Activated gamma-delta T cell (primary cell): Measurements from ENCODE around the gene CHML.

Source experiments
- DNase-seq: peaks from one replicate; lab custom pipeline; 2025; lab: John Stamatoyannopoulos, UW

Gene CHML

DNA sequence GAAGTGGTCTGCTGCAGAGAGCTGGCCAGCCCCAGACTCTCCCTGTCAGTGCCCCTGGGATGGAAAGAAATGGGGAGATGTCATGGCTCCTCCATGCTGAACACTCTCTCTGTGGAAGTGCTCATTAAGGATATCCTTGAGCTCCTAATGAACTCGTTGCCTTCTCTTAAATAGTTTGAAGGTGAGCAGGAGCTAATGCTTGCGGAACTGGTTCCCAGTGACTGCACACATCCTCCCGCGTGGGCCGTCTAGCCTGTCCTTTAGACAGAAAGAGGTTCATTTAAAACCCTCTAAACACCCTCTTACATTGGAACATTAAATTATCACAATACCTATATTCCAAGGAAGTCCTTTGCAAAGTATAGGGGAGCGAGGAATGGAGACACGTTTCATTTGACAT, 6.0 kb upstream of the CHML start:
- DNase-seq: no peak

DNA sequence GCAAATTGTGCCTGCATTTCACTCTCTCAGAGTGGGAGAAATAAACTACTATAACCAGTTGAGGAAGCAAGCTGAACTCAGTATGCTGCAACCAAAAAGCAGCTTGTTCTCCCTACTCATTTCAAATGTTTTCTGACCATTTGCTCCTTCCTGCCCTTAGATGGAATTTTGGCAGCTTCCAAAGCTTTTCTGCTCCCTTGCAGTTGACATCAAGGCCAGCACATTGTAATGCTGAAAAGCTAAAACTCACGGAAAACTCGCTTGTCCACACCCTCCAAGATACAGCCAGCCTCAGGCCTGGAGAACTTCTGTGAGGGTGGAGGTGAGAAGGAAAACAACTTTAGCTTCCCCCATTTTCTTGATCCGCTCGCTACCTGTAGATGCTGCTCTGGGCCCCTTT, 5.0 kb upstream of the CHML start:
- DNase-seq: no peak

DNA sequence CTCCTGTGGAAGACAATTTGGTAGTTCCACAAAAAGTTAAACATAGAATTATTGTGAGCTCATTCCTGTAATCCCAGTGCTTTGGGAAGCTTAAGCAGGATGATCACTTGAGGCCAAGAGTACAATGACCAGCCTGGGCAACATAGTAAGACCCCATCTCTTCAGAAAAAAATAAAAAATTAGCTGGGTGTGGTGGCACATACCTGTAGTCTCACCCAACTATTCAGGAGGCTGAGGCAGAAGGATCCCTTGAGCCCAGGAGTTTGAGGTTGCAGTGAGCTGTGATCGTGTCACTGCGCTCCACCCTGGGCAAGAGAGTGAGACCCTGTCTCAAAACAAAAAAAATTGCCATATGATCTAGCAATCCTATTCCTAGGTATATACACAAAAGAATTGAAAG, 4.1 kb upstream of the CHML start:
- no peak for DNase-seq

DNA sequence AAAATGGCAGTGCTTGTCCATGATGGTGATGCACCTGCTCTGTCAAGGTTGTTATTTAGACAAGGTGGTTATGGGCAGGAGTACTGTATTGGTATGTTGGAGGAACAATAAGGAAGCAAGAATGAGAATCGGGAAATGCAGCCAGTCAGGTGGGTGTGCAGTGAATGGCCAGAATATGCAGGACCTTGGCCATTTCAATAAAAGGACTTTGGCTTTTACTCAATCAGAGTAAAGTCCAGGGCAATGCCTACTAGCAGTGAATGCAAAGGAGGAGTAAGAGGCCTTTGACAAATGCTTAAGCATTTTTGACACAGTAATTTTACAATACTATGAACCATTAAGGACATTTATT, 2.4 kb upstream of the CHML start:
- no peak for DNase-seq

DNA sequence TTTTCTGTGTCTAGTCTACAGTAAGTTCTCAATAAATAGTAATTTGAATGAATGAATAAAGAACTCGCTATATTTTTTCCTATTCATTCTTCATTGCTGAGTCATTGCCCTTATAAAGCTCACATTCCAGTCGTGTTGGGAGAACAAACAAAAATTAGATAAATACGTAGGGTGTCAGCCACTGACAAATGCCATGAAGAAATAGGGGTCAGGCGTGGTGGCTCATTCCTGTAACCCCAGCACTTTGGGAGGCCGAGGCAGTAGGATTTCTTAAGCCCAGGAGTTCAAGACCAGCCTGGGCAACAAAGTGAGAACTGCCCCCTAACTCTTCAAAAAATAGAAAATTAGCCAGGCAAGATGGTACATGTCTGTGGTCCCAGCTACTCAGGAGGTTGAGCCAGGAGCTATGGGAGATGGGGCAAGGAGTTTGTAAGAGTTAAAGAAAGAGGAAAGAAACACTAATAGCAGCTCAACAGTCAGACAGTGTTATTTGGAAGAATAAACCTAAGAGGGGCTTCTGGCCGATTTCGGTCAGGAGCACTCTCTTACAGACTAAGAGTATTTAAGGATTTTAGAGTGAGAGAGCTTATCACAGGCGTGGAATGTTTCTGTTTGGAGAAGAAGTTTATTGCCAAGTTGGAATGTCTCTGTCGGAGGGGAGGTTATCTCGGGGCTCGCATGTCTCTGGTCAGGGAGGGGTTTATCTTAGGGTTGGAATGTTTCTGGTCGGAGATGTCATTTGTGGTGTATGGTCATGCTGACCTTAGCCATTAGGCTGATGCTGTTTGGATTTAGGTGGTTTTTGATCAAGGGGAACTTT, 1.8 kb upstream of the CHML start:
- DNase-seq: no peak

DNA sequence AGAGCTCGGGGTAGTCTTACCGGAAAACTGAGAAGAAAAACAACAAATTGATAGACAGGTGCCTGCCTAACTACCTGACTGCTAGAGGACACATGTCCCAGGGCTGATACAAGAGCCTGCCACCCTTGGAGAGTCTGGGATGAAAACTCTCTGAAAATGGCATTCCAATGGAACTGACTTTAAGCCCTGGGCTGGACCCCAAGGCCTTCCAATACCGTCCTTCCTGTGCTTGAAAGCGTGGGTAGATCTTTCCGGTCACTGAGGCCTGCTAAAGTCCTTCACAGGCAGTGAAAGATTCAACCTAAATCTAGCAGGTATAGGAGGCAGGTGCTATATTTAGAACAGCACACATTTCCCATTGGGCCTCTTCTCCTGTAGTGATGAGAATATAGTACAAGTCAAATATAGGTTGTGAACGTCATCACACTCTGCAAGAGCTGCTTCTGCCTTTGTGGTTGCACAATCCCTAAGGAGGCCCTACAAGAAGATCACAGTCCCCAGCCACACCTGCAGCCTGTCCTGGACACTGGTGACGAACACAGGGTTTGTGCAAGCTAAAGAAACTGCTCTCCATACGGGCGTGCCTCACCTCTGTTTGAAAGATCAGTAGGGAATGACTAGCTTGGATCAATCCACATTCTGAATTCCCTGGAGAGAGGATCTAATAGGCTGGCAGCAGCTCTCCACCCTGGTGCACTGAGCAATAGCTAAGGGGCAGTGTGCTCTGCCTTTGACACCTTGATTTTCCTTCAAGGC, 876 bp upstream of the CHML start:
- DNase-seq: no peak

DNA sequence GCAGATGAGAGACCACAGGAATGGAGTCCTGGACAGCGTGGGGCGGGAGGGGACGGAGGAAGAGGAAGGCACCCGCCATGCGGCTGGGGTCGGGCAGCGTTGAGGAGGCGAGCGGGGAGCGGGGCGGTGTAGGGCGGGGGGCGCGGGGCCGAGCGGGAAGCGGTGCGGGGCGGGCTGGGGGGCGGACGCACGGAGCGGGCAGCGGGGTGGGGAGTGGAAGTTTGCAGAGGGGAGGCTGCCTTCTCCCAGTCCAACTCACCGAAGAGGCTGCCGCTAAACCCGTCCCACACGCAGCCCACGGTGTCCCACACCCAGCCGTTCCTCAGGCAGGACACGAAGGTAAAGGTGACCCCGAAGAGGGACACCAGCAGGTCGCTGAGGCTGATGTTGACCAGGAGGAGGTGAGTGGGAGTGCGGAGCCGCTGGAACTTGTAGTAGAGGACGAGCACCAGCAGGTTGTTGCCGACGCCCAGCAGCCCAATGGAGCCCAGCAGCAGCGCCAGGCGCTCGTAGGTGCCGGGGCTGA, 483 bp downstream of the CHML start:
- DNase-seq: peak; percentile 30

DNA sequence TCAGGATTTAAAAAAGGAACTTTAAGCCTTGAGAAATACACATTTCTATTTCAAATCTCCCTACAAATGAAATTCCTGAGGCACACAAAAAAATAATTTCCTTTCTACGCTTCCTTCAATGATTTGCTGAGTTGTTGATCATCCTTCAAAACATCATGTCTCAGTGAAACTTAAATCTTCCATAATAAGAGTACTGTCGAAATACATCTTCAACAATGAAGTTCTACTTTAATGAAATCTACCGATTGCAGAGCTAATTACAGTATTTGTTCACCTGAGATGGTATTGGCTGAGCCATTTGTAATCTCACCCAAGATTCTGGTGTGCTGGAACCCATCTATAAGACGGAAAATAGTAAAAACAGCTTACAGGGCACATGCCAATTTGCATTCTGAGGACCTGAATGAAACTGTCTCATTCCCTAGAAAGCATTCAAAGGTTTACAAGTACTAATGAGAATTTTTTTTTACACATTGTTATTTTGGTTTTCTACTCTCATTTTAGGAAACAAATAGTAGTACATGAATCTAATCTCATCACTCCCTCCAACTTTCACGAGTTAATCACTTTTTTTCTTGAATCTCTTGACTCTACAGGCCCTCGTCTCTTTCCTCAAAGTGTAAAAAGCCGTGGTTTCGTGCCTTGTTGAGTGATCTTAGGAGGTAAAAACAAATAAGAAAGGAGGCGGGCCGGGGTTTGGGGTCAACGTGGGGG, 1.1 kb downstream of the CHML start:
- no peak for DNase-seq

DNA sequence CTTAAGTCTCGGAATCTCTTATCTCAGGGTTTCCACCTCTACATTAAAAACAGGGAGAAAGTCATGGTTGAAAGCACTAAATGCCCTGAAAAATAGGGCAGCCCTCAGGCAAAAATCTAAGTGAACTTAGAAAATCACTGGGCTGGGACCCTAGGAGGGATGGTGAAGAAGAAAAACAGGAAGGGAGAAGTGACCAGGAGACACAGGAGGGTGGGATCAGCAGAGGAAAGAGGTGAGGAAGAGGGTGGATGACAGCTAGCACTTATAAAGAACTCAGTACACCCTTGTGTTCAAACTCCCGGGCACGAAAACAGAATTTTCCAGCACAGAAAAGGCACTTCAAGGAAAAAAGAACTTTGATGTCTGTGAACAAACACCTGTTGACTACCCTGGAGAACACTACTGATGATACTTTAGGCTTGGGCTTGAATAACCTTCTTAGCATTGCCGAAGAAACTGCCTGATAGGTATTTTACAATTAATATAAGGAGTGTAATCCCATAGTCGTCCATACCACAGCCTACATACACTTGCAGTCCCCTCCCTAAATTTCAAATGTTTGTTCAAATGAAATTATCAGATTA, 2.0 kb downstream of the CHML start:
- no peak for DNase-seq

DNA sequence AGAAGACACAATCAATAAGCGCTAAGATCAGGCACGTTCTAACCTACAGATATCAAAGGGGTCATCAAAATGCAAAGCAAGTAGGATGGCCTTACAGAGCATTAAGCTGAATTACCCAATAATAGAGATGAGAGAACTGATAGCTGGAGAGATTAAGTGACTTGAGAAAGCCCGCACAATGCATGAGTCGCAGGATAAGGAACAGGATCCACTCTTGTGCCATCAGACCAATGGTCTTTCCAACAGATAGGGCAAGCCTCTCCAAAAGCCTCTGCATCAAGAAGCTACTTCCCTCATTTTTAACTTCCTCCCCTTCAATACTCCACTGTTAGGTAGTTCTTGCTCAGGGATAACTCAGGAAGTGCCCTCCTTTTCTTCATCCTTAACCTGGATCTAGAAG, 2.6 kb downstream of the CHML start:
- no peak for DNase-seq

DNA sequence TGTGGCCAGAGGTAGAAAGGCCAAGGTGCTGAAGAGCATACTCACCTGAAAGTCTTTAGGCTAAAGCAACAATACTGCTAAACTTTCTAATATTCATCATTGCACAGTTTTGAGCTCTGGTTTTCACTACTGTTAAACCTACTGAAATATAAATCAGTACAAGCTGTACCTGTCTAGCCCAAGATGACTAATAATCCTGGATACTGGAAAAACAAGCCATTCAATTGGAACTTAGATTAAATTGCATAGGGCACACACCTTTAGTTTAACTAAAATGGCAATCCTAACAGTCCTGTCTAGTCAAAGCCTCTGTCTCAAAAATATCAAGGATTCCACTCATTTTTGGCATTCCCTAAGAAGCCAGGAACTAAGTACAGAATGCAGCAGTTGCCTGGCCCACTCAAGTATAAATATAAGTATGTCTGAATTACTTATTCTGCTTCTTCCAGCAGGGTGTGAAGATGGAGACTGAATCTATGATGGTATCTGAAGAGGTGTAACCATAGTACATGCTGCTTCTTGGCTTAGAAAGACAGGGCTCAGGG, 3.1 kb downstream of the CHML start:
- DNase-seq: no peak

DNA sequence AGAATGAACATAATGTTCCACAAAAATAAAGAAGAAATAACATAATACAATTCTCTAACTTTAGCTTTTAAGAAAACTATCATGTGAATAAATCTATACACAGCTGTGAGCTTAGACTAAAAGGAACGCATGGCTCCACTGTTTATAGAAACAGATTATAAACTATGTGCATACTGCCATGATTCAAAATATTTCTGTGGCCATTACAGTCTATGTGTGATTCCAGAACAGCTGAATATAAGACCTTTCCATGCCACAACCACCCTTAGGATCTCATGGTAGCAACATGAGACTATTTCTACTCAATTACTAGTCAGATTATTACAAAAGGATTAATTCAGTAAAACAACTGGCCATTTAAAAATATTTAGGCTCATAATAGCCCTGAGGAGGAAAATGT, 3.9 kb downstream of the CHML start:
- DNase-seq: no peak

DNA sequence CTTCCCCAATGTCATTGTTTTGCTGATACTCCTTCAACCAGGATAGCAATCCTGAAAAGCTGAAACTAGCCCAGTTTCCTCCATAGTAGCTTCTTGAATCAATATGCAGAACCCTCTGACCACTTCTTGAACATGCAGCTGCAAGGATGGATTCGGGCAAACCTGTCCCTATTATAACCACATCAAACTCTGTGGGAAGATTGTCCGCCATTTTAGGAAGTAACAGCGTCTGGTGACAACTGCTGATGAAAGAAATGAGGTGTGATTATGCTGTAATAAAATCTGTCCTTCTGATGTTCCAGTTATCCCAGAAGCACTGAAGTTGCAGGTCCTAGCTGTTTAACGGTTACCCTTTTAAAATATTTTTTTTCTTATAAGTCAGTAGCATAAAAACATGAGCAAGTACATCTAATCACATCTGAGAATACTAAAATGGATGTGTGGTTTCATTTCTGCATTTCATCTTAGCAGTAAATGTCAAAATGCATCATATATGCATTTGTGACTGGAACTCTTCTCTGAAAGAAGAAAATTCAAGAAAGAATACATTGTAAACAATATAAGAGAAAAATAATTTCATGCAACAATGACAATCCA, 4.5 kb downstream of the CHML start:
- DNase-seq: no peak

DNA sequence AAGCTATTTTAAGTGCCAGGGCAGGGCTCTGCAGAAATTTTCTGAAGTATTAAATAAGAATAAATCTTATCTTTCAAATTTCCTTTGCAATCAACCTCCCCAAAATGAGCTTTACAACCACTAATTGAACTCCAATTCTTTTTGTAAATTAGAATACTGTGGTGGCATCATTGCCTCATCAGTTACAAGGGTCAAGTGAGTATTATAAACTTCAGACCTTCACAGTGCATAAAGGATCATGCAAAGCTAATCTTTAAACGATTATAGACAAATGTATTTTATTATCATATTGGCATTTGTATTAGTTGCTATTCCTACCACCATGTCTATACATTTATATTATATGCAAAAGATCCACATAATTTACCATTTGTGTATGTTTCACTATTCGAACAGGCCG, 7.2 kb downstream of the CHML start:
- DNase-seq: no peak

DNA sequence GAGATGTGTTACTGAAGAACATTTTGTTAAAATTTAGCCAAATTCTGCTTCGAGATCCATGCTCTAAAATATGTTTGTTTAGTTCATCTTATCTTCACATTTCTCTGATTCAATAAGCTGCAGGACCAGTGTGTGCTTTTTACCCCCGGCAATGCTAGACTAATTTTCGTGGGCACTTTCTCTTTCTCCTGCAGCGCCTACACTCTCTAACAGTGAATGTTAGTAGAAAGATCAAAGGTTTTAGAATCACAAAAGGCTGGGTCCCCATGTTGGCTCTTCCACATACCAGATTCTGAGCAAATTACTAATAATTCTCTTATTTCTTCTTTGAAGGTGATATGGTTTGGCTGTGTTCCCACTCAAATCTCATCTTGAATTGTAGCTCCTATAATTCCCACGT, 8.5 kb downstream of the CHML start:
- no peak for DNase-seq

DNA sequence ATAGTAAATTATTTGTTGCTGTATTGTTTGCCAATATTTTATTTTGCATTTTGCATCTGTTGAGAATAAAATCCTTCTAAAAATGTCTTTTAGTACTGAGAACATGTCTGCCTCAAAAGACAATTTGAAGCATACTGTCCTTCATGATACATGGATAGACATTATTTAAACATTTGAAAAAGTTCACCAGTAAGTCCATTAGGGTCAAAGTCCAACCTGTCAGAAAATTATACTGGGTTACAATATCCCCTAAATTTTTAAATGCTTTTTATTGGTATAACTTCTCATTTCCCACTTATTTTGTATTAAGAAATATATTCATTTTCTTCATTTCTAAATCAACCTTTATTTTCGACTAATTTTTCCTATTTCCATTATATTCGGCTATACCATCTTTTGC, 9.3 kb downstream of the CHML start:
- DNase-seq: no peak

DNA sequence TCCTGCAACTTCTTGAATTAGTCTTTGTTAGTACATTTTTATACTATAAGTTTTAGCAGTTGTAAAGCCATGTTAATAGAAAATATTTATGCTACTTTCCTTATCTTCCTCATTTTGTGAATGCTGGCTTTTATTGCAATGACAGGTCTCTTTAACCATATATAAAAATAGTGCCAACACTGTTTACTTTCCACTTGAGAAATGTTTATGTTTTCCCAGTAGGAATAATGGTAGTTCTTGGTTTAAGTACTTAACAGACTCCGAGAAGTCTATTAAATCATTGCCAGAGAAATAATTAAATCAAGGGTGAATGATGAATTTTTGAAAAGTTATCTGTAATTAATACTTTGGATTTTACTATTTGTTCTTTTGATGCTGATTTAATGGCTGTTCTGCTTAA, 9.7 kb downstream of the CHML start:
- DNase-seq: no peak

DNA sequence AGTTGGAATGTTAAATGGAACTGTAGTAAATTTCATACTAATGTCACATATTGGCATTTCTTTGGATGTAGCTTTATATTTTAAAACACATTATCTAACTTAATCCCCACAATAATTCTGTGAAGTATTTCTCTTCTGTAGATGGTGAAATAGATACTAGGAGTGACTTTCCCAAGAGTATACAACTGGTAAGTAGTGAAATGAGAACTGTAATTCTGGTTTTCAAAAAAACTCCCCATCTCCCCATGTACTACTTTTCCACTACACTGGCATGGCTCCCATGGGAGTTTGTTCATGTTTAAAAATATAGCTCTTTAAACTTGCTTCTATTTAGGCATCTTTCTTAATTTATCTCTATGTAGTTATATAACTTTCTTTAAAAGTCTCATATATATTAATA, 10.2 kb downstream of the CHML start:
- no peak for DNase-seq

DNA sequence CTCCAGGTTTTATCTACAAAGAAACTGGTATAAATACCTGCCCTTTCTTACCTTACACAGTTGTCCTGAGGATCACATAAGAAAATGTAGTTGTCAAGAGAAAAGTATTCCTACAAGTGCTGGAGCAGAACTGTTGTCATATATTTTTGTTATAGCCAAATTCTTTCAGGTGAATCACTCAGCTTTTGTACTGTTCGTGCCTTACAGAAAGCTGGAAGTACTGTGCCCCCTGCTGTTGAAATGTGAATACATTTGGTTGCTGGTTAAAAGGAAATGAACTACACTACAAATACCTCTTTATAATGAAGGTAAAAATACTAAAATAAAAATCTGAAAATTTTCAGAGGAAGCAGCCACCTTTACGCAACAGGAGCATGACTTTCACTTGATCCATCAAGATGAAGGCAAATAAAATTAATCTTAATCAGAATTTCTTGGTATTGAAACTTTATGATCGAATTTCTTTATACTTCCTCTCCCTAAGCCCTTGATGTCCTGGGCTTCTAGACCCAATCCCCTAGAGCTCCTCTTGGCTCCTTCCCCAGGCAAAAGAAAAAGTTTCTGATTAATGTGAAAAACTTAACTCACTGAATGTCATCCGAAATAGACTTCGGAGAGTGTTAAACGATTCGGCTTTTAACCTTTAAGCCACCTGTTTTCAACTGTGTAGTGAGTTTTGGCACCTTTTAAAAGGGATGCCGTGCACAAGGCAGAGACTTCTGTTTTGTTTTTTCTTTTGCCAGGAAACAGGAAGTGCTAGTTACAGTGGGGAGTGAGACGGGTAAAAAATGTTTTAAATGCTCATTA, 12.5 kb downstream of the CHML start:
- DNase-seq: no peak

DNA sequence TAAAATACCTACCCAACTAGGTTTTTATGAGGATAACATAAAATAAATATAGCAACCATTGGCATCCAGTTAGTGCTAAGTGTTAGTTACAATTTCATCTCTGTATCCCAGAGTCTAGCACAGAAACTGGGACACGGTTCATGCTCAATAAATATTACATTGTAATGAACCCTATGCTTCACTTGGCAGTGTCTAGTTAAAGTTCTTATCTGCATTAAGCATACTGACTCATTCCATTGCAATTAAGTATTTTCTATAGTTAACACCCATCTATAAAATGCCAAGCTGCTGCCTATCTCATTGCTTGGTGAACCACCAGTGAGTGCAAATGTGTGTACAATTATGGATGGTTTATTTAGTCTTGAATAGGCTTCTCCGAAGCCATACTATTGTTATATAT, 15.2 kb downstream of the CHML start:
- no peak for DNase-seq

DNA sequence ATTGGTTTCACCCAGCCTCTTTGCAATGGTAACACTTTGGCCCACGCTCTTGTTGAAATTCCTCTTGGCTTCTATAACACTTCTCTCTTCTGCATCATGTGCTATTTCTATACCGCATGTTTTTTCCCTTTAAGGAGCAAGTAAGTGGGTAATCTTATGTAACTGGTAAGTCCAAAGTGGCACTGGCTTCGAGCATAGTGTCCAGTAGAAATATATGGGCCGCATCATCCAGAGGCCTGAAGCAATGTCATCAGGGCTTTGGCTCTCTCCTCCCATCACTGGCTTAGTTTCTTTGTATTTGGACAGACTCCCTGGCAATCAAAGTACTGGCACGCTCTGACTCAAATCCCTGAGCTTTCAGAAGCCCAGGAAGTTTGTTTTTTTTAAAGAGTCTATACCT, 17.5 kb downstream of the CHML start:
- no peak for DNase-seq
